Activated T-helper 1 cell treated with anti-CD3 and anti-CD28 coated beads, Interleukin-12 subunit alpha, Interleukin-12 subunit beta, Interleukin-2, Interleukin-4 antibody, amounts not matched to agents 30 ng/mL and 10 ng/mL and 1 ng/mL, durations not matched to agents 14 hours and 24 hours and 36 hours (primary cell): ENCODE results near the gene HIRA. TPM values are rescaled to one million over a fixed set of nuclear protein-coding genes. Genes with fewer than 3 reads are reported as not detected.
"Not testable (repeated sequence)": the region's sequence is repeated elsewhere in the genome, so short reads cannot be mapped to it uniquely, and the experiment has no call there.

Experiments
- DNase-seq: peaks from one replicate; pipeline ENCODE4 v3.0.0; 2021; ENCODE audit warnings: low spot score
- H3K27ac Mint-ChIP-seq: one replicate; pipeline ENCODE4 v1.8.0; 2021; ENCODE audit warnings: mild to moderate bottlenecking, mixed read lengths
- H3K27me3 Mint-ChIP-seq: one replicate; pipeline ENCODE4 v1.8.0; 2022; ENCODE audit warnings: mild to moderate bottlenecking, moderate library complexity, mixed read lengths; ENCODE audit not compliant: insufficient read depth
- H3K36me3 Mint-ChIP-seq: one replicate; pipeline ENCODE4 v1.8.0; 2021; ENCODE audit warnings: low read depth, mixed read lengths
- H3K4me1 Mint-ChIP-seq: one replicate; pipeline ENCODE4 v1.8.0; 2021; ENCODE audit warnings: low read depth, mixed read lengths
- H3K4me3 Mint-ChIP-seq: one replicate; pipeline ENCODE4 v1.8.0; 2021; ENCODE audit warnings: mild to moderate bottlenecking, moderate library complexity, mixed read lengths
- H3K9me3 Mint-ChIP-seq: one replicate; pipeline ENCODE4 v1.8.0; 2021; ENCODE audit warnings: mixed read lengths
- intact Hi-C: fragments of 100-400 bp; cut with micrococcal nuclease; formaldehyde crosslinking; loops from one replicate; pipeline ENCODE4 v1.15.1; 2024
- total RNA-seq: library from RNA; stranded (reverse); gene quantifications from 2 replicates; pipeline ENCODE4 v1.2.3, GENCODE V29; 2022

HIRA gene
- total RNA-seq, 1 donor from 2014 or later: 46.0 TPM

- Mint-ChIP-seq H3K27me3 (no peaks in the 10 kb centered on the region), H3K27ac (peak within 1 kb of the TSS; percentile 94), H3K36me3 (peaks cover 31% of the 10 kb centered on the region), H3K4me1 (peaks cover 46% of the 10 kb centered on the region), H3K4me3 (peak within 1 kb of the TSS; percentile 95), H3K9me3 (no peaks in the 10 kb centered on the region)
- DNase-seq: peak; percentile 88
- intact Hi-C loops: loop anchor here (1.0 to 10.0 kb wide), 5 partner anchors 15 to 407 kb away; partner anchors contain the start of genes CDC45, GNB1L, MRPL40 and RTL10
Measured at GRCh38 chr22:19447330-19448075, 16.0 kb upstream of the HIRA start, which contains the start of gene C22orf39. Gene C22orf39 (minus strand): TSS chr22:19447711. CDS start chr22:19447688, 23 bp downstream.

DNA sequence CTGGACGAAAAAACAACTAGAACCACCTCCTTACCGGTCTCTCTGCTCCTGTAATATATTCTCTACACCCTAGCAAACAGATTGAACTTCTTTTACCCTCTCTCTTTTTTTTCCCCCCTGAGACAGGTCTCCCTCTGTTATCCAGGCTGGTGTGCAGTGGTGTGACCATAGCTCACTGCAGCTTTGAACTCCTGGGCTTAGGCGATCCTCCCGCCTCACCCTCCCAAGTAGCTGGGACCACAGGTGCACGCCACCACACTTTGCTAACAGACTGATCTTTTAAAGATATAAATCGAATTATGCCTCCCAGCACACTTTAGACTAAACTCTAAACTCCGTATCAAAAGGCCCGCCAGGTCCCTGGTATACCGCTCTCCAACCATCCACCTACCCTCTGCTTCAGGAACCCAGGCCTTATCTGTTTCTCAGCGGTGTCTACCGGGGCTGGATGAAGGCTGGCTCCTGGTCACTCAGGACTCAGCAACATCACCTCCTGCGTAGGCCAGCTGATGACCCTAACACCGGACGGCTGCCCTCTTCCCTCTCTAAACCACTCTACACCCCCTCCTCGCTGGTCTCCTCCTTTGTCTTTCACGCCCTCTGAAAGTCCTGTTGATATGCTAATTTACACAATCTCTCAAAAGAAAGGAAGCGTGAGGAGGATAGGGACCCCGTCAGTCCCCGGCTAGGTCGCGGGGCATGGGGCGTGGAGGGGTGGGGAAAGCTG is 15.2 kb upstream of the HIRA start:
- intact Hi-C loops: loop anchor here (1.0 to 10.0 kb wide), 5 partner anchors 14 to 408 kb away; partner anchors contain the start of genes CDC45, GNB1L, MRPL40 and RTL10
- Mint-ChIP-seq H3K27ac (peak overlapping the region; percentile 89), H3K4me3 (peak overlapping the region; percentile 95), H3K27me3 (no peaks in the 10 kb centered on the region), H3K9me3 (no peaks in the 10 kb centered on the region), H3K4me1 (peaks cover 46% of the 10 kb centered on the region), H3K36me3 (peaks cover 30% of the 10 kb centered on the region)
- no peak for DNase-seq

- H3K27ac Mint-ChIP-seq, H3K27me3 Mint-ChIP-seq, H3K9me3 Mint-ChIP-seq, DNase-seq: not testable (repeated sequence)
- H3K4me3 Mint-ChIP-seq: peak overlapping the region; percentile 56
- intact Hi-C loops: loop anchor here (5.0 to 10.0 kb wide), 2 partner anchors 268 to 409 kb away; partner anchors contain the start of genes GNB1L, RTL10 and SLC25A1
- H3K36me3 Mint-ChIP-seq: peaks cover 27% of the 10 kb centered on the region
- peaks cover 46% of the 10 kb centered on the region for H3K4me1 Mint-ChIP-seq
Measured at GRCh38 chr22:19445279-19445982, 13.9 kb upstream of the HIRA start.

- H3K4me3 Mint-ChIP-seq: no peak overlapping the region
- no peaks in the 10 kb centered on the region for H3K27me3 Mint-ChIP-seq
- peaks cover 37% of the 10 kb centered on the region for H3K4me1 Mint-ChIP-seq
- peaks cover 27% of the 10 kb centered on the region for H3K36me3 Mint-ChIP-seq
- no peak for DNase-seq
- intact Hi-C loops: loop anchor here (10.0 kb wide), 1 partner anchor 411 kb away; the partner anchor contains the start of genes GNB1L and RTL10
- H3K9me3 Mint-ChIP-seq: no peaks in the 10 kb centered on the region
- H3K27ac Mint-ChIP-seq: no peak overlapping the region
Measured at GRCh38 chr22:19443544-19444211, 12.1 kb upstream of the HIRA start.

GRCh38 chr22:19442166-19442565 is 10.6 kb upstream of the HIRA start:
- no peaks in the 10 kb centered on the region for H3K27me3 Mint-ChIP-seq
- H3K9me3 Mint-ChIP-seq: no peaks in the 10 kb centered on the region
- no peak overlapping the region for H3K27ac Mint-ChIP-seq
- peaks cover 29% of the 10 kb centered on the region for H3K36me3 Mint-ChIP-seq
- H3K4me1 Mint-ChIP-seq: peaks cover 28% of the 10 kb centered on the region
- no peak for DNase-seq
- no peak overlapping the region for H3K4me3 Mint-ChIP-seq
- intact Hi-C loops: loop anchor here (10.0 kb wide), 1 partner anchor 413 kb away; the partner anchor contains the start of genes GNB1L and RTL10

GRCh38 chr22:19440411-19441195 is 9.1 kb upstream of the HIRA start:
- peaks cover 15% of the 10 kb centered on the region for H3K4me1 Mint-ChIP-seq
- H3K9me3 Mint-ChIP-seq: no peaks in the 10 kb centered on the region
- intact Hi-C loops: loop anchor here (10.0 kb wide), 1 partner anchor 414 kb away; the partner anchor contains the start of genes GNB1L and RTL10
- H3K27ac Mint-ChIP-seq: no peak overlapping the region
- no peak for DNase-seq
- peaks cover 24% of the 10 kb centered on the region for H3K36me3 Mint-ChIP-seq
- H3K4me3 Mint-ChIP-seq: no peak overlapping the region
- H3K27me3 Mint-ChIP-seq: no peaks in the 10 kb centered on the region

DNA sequence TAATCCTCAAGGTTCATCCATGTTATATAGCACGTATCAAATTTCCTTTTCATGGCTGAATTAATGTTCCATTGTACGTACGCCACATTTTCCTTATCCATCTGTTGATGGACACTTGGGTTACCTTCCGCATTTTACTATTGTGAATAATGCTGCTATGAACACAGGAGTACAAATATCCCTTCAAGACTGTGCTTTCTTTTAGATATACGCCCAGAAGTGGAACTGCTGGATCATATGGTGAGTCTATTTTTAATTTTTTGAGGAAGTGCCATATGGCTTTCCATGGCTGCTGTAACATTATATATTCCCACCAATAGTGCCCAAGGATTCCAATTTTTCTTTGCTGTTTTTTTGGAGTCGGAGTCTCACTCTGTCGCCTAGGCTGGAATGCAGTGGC is 6.8 kb upstream of the HIRA start:
- H3K36me3 Mint-ChIP-seq: peaks cover 18% of the 10 kb centered on the region
- intact Hi-C loops: no loop called here
- no peak overlapping the region for H3K27ac Mint-ChIP-seq

GRCh38 chr22:19436444-19437161 is 5.1 kb upstream of the HIRA start:
- DNase-seq, H3K4me3 Mint-ChIP-seq, intact Hi-C loops, H3K27ac Mint-ChIP-seq, H3K9me3 Mint-ChIP-seq, H3K27me3 Mint-ChIP-seq: not testable (repeated sequence)
- Mint-ChIP-seq H3K4me1 (peaks cover 13% of the 10 kb centered on the region), H3K36me3 (peaks cover 16% of the 10 kb centered on the region)

More for the DNA sequence above, 6.8 kb upstream of the HIRA start:
- Mint-ChIP-seq H3K9me3 (no peaks in the 10 kb centered on the region), H3K4me1 (peaks cover 3% of the 10 kb centered on the region), H3K27me3 (no peaks in the 10 kb centered on the region), H3K4me3 (no peak overlapping the region)
- no peak for DNase-seq

DNA sequence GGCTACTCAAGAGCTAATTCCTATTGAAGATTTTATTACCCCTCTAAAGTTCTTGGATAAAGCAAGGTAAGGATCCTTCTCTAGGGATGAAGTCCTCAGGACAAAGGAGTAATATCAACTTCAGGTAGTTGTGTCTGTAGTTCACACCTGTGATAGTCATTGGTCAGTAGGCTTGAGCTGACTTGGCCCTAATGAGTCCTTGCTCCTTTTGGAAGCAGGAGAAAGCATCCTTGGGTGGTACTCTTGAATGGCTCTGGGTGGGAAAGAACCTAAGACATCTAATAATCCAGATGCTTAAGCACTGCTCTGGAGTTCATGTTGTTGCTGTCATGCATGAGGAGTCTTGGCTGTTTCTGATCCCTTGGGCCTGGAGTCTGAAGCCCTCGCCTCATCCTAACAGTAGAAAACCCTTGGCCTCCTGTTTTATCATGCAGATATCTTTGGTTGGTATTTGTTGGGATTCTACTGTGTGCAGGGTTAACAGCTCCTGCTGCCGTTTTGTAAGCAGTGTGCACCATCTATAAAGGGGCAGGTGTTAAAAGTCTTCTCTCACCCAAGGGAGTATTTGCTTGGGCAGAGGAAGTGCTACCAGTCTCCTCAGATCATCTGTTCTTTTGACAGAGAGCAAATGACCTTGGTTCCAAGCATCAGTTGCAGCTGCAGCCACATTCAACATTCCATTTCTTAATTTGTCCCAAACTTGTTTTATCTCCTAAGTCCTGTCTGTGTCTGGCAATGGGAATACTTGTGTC is 3.5 kb upstream of the HIRA start:
- Mint-ChIP-seq H3K4me3 (no peak overlapping the region), H3K9me3 (no peaks in the 10 kb centered on the region), H3K27ac (no peak overlapping the region), H3K4me1 (peaks cover 20% of the 10 kb centered on the region), H3K27me3 (no peaks in the 10 kb centered on the region), H3K36me3 (peaks cover 12% of the 10 kb centered on the region)
- no peak for DNase-seq
- intact Hi-C loops: loop anchor here (5.0 kb wide), 3 partner anchors 142 to 313 kb away; partner anchors contain the start of genes CLTCL1 and DGCR2

GRCh38 chr22:19434401-19434800 is 2.9 kb upstream of the HIRA start:
- intact Hi-C loops: loop anchor here (5.0 kb wide), 3 partner anchors 142 to 312 kb away; partner anchors contain the start of genes CLTCL1 and DGCR2
- peak overlapping the region; percentile 92 for H3K4me3 Mint-ChIP-seq
- peaks cover 17% of the 10 kb centered on the region for H3K36me3 Mint-ChIP-seq
- H3K27ac Mint-ChIP-seq: peak overlapping the region; percentile 52
- no peak for DNase-seq
- H3K9me3 Mint-ChIP-seq: no peaks in the 10 kb centered on the region
- peaks cover 26% of the 10 kb centered on the region for H3K4me1 Mint-ChIP-seq
- no peaks in the 10 kb centered on the region for H3K27me3 Mint-ChIP-seq
